ENCODE measurements around the gene HABP4. TPM values are rescaled to one million over a fixed set of nuclear protein-coding genes. Genes with fewer than 3 reads are reported as not detected.
A peak's percentile ranks its signal among the peaks of the same experiment; 100 is the strongest.

The HABP4 gene
- total RNA-seq, 2 donors from 2014 or later = 13.5 to 24.3 TPM

- DNase-seq (ENCODE audit: low spot score) = peak; percentile 12
- no peaks in the 10 kb centered on the region for H3K36me3 ChIP-seq
- TF ChIP-seq CTCF (IDR thresholded peaks at IDR 0.05) (no peak), POLR2A (IDR thresholded peaks at IDR 0.05) (no peak), POLR2AphosphoS5 (IDR thresholded peaks at IDR 0.05) (peak; percentile 4)
- H3K4me3 ChIP-seq = peak overlapping the region; percentile 68 to 69
- H3K27ac ChIP-seq = peak overlapping the region; percentile 81 to 85
- 2% methylated on average over 60 of the region's 63 CpGs for WGBS
- no peaks in the 10 kb centered on the region for H3K9me3 ChIP-seq
- intact Hi-C loops (cut with DNase I) = loop anchor here (5.0 kb wide), 3 partner anchors 34 to 206 kb away; partner anchors contain the start of genes PRXL2C and ZNF367
- no peaks in the 10 kb centered on the region for H3K27me3 ChIP-seq (replicated peaks; ENCODE audit: insufficient read depth)
- no peaks in the 10 kb centered on the region for H3K4me1 ChIP-seq (replicated peaks)
Measured at GRCh38 chr9:96450613-96451528, 902 bp downstream of the HABP4 start.

GRCh38 chr9:96453625-96454024 lies 3.7 kb downstream of the HABP4 start:
- no peak overlapping the region for H3K4me3 ChIP-seq
- TF ChIP-seq CTCF (IDR thresholded peaks at IDR 0.05) (peak in 2 of 4 experiments; percentile 36 to 48), POLR2A (IDR thresholded peaks at IDR 0.05) (no peak), POLR2AphosphoS5 (IDR thresholded peaks at IDR 0.05) (peak; percentile 16)
- no peaks in the 10 kb centered on the region for H3K4me1 ChIP-seq (replicated peaks)
- no peak overlapping the region for H3K27ac ChIP-seq
- WGBS = 39% methylated on average over 2 of the region's 2 CpGs
- no peaks in the 10 kb centered on the region for H3K9me3 ChIP-seq
- no peaks in the 10 kb centered on the region for H3K36me3 ChIP-seq
- intact Hi-C loops (cut with DNase I) = loop anchor here (5.0 kb wide), 3 partner anchors 36 to 204 kb away; partner anchors contain the start of genes PRXL2C and ZNF367
- peak; percentile 6 for DNase-seq (ENCODE audit: low spot score)
- no peaks in the 10 kb centered on the region for H3K27me3 ChIP-seq (replicated peaks; ENCODE audit: insufficient read depth)

- intact Hi-C loops (cut with DNase I) = no loop called here
- H3K36me3 ChIP-seq = no peaks in the 10 kb centered on the region
- no peak for TF ChIP-seq POLR2A (IDR thresholded peaks at IDR 0.05)
- TF ChIP-seq POLR2AphosphoS5 (IDR thresholded peaks at IDR 0.05) = no peak
- no peak for TF ChIP-seq CTCF (IDR thresholded peaks at IDR 0.05)
- no peaks in the 10 kb centered on the region for H3K4me1 ChIP-seq (replicated peaks)
- H3K27me3 ChIP-seq (replicated peaks; ENCODE audit: insufficient read depth) = no peaks in the 10 kb centered on the region
- H3K9me3 ChIP-seq = no peaks in the 10 kb centered on the region
- H3K4me3 ChIP-seq = no peak overlapping the region
- DNase-seq (ENCODE audit: low spot score) = no peak
- 94% methylated on average over 4 of the region's 4 CpGs for WGBS
- H3K27ac ChIP-seq = no peak overlapping the region
Measured at GRCh38 chr9:96457266-96457665, 7.3 kb downstream of the HABP4 start.

- TF ChIP-seq POLR2A (IDR thresholded peaks at IDR 0.05) (no peak), CTCF (IDR thresholded peaks at IDR 0.05) (no peak), POLR2AphosphoS5 (IDR thresholded peaks at IDR 0.05) (no peak)
- WGBS = 84% methylated on average over 8 of the region's 8 CpGs
- H3K4me3 ChIP-seq = no peak overlapping the region
- H3K27me3 ChIP-seq (replicated peaks; ENCODE audit: insufficient read depth) = no peaks in the 10 kb centered on the region
- no peaks in the 10 kb centered on the region for H3K9me3 ChIP-seq
- DNase-seq (ENCODE audit: low spot score) = no peak
- intact Hi-C loops (cut with DNase I) = no loop called here
- H3K27ac ChIP-seq = no peak overlapping the region
- H3K36me3 ChIP-seq = no peaks in the 10 kb centered on the region
- H3K4me1 ChIP-seq (replicated peaks) = no peaks in the 10 kb centered on the region
Measured at GRCh38 chr9:96458226-96458625, 8.3 kb downstream of the HABP4 start.
